NCI-H524 treated with DMSO at 0.1 percent for 48 hours (cell line): ENCODE data around the gene STAB1.
A peak's percentile ranks its signal among the peaks of the same experiment; 100 is the strongest.

Experiments used
- DNase-seq: peaks from one replicate; lab custom pipeline; 2025; lab: John Stamatoyannopoulos, UW

STAB1 gene

DNA sequence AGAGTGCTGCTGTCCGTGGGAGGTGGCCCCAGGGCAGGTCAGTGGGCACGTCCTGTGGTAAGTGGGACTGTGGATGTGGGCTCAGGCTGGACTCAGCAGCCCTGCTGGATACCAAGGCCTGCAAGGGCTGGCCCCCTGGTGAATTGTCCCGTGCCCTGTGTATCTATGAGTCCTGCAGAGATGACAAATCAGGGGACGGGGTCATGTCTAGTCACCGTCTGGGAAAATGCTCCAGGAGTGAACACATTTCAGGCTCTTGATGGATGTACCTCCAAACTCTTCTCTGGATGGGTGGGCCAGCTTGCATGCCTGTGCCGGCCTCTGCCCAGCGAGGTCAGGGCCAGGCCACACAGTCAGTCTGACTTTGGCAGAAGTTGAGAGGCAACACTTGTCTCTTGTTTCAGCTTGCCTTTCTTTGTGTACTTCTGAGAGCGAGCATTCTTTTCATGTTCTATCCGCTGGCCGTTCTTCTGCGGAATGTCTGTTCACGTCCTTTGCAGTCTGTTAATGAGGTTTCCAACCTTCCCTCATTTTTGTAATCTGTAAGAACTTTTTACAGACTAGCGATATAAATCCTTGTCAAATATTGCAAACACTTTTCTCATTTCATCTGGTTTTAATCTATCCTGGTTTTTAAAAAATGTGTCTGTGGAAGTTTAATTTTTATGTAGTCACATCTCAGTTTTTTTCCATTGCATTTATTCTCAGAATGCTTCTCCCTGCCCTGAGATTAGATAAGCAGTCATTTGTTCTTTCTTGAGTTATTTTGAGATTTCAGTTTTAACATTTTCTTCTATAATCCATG lies 11.4 kb upstream of the STAB1 start:
- no peak for DNase-seq

DNA sequence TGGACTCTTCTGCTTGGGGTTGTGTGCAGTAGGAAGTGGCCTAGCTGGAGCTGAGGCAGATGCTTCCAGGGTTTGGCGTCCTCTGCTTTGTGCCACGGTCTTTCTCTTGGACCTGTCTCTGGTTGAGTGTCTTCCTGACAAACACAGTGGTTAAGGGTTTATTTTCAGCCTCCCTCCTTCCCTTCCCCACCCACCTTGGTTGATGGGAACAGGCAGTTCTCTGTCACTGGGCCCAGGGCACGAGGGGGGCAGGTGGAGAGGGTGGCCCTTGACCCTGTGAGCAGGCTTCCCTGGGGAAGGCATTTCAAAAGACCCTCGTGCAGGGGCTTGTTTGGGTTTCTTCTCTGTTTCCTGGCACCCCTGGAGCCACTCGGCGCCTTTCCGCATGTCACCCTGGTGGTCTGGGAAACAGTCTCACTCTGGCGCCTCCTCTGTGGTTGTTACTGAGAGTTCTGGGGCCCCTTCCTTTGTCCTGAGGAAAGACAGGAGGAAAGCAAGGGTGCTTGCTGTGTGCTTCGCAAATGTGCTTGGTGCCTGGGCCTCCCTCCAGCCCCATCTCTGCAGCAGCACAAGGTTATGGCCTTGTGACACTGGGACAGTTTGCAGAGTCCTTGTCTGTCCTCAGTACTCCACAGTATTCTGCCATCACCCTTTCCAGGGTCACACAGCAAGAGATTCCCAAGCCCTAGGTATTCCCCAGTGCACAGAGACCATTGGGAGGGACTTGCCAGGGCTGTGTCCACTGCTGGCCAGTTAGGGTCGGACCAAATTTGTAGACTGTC lies 10.3 kb upstream of the STAB1 start:
- DNase-seq: no peak

DNA sequence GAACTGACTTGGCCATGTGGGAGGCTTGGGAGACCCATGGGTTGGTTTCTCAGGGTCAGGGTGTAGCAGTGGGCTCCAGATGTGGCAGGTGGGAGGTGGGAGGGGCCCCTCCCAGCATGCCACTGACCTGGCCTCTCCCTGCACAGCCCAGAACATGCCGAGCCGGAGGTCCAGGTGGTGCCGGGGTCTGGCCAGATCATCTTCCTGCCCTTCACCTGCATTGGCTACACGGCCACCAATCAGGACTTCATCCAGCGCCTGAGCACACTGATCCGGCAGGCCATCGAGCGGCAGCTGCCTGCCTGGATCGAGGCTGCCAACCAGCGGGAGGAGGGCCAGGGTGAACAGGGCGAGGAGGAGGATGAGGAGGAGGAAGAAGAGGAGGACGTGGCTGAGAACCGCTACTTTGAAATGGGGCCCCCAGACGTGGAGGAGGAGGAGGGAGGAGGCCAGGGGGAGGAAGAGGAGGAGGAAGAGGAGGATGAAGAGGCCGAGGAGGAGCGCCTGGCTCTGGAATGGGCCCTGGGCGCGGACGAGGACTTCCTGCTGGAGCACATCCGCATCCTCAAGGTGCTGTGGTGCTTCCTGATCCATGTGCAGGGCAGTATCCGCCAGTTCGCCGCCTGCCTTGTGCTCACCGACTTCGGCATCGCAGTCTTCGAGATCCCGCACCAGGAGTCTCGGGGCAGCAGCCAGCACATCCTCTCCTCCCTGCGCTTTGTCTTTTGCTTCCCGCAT lies 7.9 kb upstream of the STAB1 start:
- DNase-seq: no peak

DNA sequence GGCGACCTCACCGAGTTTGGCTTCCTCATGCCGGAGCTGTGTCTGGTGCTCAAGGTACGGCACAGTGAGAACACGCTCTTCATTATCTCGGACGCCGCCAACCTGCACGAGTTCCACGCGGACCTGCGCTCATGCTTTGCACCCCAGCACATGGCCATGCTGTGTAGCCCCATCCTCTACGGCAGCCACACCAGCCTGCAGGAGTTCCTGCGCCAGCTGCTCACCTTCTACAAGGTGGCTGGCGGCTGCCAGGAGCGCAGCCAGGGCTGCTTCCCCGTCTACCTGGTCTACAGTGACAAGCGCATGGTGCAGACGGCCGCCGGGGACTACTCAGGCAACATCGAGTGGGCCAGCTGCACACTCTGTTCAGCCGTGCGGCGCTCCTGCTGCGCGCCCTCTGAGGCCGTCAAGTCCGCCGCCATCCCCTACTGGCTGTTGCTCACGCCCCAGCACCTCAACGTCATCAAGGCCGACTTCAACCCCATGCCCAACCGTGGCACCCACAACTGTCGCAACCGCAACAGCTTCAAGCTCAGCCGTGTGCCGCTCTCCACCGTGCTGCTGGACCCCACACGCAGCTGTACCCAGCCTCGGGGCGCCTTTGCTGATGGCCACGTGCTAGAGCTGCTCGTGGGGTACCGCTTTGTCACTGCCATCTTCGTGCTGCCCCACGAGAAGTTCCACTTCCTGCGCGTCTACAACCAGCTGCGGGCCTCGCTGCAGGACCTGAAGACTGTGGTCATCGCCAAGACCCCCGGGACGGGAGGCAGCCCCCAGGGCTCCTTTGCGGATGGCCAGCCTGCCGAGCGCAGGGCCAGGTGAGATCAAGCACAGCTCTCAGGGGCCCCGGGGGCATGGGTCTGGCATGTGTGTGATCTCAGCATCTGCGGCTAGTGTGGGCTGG lies 7.1 kb upstream of the STAB1 start:
- no peak for DNase-seq

DNA sequence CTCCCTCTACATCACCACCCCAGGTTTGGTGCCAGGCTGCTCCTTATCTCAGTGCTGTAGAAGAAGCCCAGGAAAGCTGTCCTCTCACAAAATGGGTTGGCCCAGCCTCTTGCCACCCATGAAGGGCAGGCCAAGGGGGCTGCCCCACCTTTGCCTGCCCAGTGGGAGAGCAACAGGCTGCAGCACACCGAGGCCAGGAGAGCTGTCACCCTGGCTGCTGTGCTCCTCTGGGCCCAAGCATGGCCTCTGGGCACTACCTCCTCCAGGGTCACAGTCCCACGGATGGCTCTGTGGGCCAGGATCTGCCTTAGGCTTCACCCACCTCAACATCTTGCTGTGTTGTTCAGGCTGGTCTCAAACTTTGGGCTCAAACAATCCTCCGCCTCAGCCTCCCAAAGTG lies 6.4 kb upstream of the STAB1 start:
- no peak for DNase-seq

DNA sequence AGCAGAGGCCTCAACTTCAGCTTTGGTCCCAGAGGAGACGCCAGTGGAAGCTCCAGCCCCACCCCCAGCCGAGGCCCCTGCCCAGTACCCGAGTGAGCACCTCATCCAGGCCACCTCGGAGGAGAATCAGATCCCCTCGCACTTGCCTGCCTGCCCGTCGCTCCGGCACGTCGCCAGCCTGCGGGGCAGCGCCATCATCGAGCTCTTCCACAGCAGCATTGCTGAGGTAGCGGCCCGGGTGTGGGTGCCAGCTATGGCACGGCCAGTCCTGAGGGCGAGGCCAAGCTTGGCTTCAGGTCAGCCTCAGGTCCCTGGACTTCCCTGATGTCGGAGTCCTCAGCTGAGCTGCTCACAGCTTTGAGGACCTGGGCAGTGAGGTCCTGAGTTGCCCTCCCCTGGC lies 5.7 kb upstream of the STAB1 start:
- no peak for DNase-seq

DNA sequence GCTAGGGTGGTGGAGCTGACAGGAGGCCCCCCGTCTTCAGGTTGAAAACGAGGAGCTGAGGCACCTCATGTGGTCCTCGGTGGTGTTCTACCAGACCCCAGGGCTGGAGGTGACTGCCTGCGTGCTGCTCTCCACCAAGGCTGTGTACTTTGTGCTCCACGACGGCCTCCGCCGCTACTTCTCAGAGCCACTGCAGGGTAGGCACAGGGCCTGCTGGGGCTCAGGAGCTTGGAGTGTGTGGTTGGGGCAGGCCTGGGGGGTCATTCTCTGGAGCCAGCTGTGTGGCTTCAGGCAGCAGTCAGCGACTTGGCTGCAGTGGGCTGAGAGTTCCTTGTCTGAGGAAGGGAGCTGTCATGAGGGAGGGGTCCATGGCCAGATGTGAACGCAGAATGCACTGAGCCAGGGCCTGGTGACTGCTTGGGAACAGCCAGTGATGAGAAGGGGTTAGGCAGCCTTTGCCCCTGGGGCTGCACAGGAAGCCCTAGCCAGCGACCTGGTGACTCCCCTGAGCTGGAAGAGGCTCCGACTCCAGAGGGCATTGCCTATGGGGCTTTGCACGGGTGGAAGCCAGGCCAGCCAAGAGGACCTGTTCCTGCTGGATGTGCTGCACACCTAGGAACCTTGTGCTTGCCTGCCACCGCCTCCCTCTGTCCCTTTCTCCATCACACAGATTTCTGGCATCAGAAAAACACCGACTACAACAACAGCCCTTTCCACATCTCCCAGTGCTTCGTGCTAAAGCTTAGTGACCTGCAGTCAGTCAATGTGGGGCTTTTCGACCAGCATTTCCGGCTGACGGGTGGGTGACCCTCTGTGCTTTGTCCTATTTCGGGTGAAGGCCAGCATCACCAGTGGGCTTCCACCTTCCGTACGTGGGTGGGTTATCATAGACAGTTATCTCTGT lies 4.9 kb upstream of the STAB1 start:
- DNase-seq: no peak

DNA sequence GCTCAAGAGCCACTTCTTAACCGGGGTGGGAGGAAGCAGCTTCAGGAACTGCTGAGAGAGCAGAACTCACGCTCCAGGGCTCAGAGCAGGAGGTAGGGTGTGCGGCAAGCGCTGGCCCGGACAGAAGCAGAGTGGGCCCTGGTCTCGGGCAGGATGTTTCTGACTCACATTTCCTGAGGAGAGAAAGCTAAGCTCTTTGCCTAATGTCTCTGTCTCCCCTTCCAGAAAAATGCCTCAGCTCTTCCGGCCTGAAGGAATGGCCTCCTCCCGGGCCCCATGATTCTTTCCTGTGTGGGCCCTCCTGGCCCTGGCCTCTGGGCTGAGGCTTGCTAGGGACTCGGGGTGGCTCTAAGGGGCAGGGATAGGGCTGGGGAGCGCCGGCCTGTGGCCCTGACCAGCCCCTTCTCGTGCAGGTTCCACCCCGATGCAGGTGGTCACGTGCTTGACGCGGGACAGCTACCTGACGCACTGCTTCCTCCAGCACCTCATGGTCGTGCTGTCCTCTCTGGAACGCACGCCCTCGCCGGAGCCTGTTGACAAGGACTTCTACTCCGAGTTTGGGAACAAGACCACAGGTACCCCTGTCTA lies 4.1 kb upstream of the STAB1 start:
- DNase-seq: no peak

DNA sequence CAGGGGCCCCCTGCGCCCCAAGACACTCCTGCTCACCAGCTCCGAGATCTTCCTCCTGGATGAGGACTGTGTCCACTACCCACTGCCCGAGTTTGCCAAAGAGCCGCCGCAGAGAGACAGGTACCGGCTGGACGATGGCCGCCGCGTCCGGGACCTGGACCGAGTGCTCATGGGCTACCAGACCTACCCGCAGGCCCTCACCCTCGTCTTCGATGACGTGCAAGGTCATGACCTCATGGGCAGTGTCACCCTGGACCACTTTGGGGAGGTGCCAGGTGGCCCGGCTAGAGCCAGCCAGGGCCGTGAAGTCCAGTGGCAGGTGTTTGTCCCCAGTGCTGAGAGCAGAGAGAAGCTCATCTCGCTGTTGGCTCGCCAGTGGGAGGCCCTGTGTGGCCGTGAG lies 3.1 kb upstream of the STAB1 start:
- no peak for DNase-seq

DNA sequence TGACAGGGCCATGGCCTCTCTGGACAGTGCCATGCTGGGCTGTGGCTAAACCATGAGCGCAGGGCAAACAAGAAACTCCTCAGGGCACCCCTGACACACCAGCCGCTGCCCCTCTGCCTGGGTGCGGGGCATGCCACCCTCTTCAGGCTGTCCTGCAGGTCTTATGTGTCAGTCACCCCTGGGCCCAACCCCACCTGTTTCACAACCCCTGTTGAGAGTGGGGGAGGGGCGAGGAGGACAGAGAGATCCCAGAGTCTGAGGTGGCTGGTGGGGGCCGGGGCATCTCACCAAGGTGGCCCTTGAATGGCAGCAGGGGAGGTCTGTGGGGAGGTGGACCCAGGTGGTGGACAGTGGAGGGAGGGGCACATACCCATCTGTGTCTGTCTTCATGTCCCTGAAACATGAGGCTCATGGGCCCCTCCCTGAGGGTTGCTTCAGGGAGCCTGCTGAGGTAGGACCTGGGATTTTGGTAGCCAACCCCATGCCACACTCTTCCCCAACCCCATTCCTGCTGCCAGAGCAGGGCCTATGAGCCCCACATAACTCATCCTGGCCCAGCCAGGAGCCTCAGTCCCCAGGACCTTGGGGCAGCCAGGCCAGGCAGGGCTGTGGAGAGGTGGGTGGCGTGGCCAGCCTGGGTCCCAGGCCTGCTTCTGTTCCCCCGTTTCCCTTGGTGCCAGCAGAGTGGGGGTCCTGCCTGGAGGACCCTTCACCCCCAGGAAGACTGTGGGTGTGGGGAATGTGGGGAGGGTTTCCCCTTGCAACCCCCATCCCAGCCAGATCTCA lies 1.7 kb upstream of the STAB1 start:
- DNase-seq: no peak

DNA sequence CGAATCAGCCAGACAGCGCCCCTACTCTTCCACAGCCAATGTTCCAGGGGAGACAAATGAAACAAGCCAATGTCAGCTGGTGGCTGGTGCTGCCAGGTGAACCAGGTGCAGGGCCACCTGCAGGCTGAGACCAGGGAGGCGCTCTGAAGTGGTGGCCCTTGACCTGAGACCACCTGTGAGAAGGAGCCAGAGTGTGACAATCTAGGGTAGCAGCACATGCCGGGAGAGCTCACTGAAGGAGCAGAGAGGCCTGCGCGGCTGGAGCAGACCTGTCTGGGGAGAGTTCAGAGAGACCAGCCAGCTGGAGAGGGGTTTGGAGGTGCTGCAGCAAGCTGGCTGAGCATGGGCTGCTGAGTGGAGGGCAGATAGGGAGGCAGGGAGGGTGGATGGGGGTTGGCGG lies 693 bp upstream of the STAB1 start:
- DNase-seq: peak; percentile 2

DNA sequence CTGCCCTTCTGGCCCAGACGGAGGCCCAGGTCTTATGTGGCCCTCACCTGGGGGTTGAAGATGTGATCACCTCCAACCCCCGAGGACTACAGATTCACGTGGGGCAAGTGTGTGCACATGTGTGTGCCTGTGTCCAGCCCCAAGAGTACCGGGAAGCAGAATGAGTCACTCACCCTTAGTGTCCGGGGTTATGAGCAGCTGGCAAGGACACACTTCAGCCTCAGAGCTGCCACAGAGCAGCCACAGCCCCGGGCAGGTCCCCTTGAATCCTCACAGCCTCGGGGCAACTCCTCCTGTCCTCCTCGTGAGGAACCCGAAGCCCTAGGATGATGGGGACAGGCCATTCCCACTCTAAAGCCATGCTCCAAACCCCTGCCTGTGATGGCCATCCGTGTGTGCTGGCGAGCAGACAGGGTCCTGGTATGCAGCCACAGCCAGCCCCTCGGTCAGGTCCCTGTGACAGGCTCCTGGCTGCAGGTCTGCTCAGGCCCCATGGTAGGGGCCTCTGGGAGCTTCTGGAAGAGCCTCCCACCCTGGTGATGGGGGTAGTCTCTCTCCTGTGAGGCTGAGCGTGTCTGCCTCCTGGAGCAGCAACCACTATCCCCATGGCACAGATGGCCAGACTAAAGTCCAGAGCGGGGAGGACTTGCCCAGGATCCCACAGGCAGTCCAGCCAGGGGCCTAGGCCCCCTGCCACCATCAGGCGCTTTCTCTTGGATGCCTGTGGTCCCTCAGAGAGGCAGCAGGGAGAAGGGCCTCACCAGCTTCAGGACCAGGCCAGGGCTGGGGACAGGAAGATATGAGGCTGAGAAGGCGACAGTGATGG lies 852 bp downstream of the STAB1 start:
- no peak for DNase-seq

DNA sequence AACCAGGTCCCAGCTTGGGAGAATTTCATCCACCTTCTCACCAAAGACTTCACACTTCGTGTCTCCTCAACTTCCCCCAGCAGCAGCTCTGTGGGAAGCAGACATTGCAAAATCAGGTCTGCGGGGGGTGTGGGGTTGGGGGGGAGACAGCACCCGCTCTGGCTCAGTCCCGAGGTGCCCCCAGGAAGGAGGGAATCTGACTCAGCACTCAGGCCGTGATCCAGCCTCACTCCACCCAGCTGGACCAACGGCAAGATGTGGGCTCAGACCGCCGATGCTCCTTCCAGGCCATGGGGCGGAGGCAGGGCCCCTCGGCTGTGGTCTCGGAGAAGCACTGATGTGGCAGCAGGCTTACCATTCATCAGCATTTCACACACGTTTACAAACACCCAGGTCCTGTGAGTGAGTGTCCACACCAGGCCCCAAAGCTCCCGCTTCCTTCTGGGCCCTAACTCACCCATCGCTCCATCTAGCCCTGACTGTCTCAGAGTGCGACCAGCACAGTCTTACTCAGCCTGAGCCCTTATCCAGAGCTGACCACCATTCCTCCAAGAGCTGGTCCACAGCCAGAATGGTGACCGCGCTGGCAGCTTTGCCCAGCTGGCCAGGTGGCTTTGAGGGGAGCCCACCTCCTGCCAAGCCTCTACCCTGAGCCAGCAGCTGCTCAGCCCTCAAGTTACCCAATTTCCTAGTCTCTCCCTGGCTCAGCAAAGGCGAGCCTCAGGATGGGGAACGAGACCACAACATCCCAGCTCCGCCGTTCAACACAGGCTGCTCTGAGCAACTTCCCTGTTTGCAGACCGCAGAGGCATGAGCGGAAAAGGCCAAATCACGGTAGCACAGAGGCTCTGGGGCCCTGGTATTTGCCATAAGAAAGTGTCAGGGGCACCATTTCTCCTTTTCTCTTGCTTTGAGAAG lies 3.3 kb downstream of the STAB1 start:
- DNase-seq: no peak

DNA sequence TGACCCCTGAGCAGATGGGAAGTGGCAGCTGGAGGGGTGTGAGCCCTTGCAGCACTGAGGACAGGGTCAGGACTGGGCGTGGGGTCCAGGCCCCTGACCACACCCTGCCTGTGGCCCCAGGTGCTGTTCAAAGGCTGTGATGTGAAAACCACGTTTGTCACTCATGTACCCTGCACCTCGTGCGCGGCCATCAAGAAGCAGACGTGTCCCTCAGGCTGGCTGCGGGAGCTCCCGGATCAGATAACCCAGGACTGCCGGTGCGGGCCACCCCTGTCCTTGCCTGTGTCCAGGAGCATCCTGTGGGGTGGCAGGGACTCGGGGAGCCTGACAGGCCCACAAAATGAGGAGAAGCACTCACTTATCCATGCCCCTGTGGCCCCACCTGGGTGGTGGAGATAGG lies 5.9 kb downstream of the STAB1 start:
- DNase-seq: no peak

DNA sequence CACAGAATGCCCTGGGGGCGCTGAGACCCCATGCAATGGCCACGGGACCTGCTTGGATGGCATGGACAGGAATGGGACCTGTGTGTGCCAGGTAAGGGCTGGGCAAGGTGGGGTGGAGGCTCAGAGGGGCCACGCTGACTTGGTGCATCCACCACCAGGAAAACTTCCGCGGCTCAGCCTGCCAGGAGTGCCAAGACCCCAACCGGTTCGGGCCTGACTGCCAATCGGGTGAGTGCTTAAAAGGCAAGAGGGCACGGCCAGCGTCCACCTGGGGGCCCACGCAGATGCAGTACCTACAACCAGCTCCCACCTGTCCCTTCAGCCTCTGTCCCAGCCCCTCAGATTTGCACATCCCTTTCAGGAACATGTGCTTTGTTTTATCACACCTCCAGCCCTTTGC lies 6.9 kb downstream of the STAB1 start:
- DNase-seq: no peak

DNA sequence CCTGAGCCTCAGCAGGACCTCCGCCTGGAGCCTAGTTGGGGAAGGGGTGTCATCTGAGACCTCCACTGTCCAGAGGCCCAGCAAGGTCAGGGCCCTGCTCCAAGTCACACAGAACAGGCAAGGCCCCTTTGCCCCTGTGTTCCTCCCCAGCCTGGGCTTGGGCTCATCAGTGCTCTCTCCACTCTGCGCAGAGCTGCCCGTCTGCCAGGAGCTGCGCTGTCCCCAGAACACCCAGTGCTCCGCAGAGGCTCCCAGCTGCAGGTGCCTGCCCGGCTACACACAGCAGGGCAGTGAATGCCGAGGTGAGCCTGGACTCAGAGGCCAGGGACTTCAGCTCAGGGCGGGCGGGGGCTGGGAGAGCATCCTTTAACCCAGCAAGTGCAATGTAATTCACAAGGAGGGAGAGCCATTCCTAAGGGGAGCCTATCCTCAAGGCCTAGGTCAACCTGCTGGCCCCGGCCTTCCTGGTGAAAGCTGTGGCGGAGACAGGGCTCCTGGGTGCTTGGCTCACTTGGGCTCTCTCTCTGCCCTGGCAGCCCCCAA lies 7.7 kb downstream of the STAB1 start:
- DNase-seq: no peak

DNA sequence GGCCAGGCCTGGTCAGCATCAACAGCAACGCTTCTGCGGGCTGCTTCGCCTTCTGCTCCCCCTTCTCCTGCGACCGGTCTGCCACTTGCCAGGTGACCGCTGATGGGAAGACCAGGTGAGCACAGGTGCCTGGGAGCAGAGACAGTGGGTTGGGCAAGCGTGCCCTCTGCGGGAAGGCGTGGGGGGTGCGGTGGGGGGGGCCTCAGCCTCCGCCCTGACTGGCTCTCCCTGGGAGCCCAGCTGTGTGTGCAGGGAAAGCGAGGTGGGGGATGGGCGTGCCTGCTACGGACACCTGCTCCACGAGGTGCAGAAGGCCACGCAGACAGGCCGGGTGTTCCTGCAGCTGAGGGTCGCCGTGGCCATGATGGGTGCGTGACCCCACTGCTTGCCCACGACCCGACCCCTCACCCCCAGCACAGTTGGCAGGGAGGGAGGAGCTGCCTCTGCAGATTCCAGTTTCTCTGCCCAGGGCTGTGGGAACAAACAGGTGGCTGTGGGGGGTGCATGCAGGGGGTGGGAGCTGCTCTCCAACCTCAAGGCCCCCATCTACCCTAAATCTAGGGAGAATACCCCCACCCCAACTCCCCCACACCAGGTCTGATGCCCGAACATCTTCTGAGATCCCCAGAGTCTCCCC lies 8.8 kb downstream of the STAB1 start:
- no peak for DNase-seq
